ENCODE results near the gene TBC1D19. TPM values are rescaled to one million over a fixed set of nuclear protein-coding genes. Genes with fewer than 3 reads are reported as not detected.

TBC1D19 gene
- total and polyA plus RNA-seq, 2 donors (not counting 1 experiment from before 2014, with no cell fraction given) = 1.8 to 11.0 TPM

DNA sequence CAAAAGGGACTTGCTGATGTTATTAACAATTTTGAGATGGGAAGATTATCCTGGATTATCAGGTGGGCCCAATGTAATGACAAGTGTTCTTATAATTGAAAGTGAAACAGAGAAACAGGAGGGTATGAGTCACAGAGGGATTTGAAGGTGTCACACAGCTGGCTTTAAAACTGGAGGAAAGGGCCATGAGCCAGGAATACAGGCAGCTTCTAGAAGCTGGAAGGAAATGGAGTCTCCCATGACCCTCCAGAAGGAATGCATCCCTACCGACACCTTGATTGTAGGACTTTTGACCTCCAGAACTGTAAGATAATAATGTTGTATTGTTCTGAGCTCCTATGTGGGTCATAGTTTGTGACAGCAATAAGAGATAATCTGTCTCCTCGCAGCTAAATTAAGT, 178.8 kb downstream of the TBC1D19 start:
- no peaks in the 10 kb centered on the region for H3K27me3 Mint-ChIP-seq
- no peaks in the 10 kb centered on the region for H3K9me3 Mint-ChIP-seq (ENCODE audit: insufficient read depth)
- no CpG with 5 or more reads among the region's 2 CpGs for WGBS (ENCODE audit: insufficient coverage)

DNA sequence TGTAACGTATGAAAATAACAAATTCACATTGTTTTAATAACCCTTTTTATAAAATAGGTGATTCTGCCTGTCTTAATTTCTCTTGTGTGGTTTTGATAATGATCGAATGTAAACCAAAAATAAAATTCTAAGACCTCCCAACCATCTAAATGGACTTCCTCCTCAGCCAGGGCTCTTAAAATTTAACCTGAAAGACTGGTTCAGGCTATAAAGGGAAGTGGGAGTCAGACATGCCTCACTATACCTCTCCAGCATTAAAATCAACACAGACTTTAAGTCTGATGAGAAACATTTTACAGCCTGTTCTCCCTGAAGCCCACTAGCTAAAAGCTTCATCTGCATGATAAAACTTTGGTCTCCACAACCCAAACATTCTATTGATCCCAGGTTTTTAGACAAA, 179.2 kb downstream of the TBC1D19 start:
- H3K4me2 ChIP-seq (replicated peaks; ENCODE audit: low read depth, low read length, poor library complexity, severe bottlenecking) = no peak overlapping the region
- peaks cover 3% of the 10 kb centered on the region for H3K4me1 Mint-ChIP-seq
- DNase-seq (no peak), ATAC-seq (ENCODE audit: low read depth) (no peak)
- no peak overlapping the region for H3K27ac ChIP-seq (ENCODE audit: low read length in 2 of 2)
- no peaks in the 10 kb centered on the region for H3K27me3 ChIP-seq (replicated peaks in 1 of 4; ENCODE audit: control extremely low read depth in 1 of 4, control insufficient read depth in 3 of 4, insufficient read depth in 4 of 4, low read length in 3 of 4)
- H3K4me1 ChIP-seq (ENCODE audit: control insufficient read depth in 2 of 2, insufficient read depth in 2 of 2, low read length in 2 of 2) = no peaks in the 10 kb centered on the region
- WGBS (ENCODE audit: insufficient coverage) = no CpG with 5 or more reads among the region's 2 CpGs
- TF ChIP-seq, protein P1, sequence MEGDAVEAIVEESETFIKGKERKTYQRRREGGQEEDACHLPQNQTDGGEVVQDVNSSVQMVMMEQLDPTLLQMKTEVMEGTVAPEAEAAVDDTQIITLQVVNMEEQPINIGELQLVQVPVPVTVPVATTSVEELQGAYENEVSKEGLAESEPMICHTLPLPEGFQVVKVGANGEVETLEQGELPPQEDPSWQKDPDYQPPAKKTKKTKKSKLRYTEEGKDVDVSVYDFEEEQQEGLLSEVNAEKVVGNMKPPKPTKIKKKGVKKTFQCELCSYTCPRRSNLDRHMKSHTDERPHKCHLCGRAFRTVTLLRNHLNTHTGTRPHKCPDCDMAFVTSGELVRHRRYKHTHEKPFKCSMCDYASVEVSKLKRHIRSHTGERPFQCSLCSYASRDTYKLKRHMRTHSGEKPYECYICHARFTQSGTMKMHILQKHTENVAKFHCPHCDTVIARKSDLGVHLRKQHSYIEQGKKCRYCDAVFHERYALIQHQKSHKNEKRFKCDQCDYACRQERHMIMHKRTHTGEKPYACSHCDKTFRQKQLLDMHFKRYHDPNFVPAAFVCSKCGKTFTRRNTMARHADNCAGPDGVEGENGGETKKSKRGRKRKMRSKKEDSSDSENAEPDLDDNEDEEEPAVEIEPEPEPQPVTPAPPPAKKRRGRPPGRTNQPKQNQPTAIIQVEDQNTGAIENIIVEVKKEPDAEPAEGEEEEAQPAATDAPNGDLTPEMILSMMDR (IDR thresholded peaks at IDR 0.05) = no peak
- no peak for TF ChIP-seq EZH2 (IDR thresholded peaks at IDR 0.05; ENCODE audit: borderline replicate concordance, insufficient read depth, low read depth, low read length, poor library complexity, severe bottlenecking)
- H3K4me3 ChIP-seq (ENCODE audit: control extremely low read depth in 1 of 5, extremely low read depth in 1 of 5, insufficient read depth in 1 of 5, low read depth in 2 of 5, low read length in 4 of 5) = no peak overlapping the region
- no peaks in the 10 kb centered on the region for H4K20me1 ChIP-seq (ENCODE audit: control insufficient read depth, insufficient read depth, low read length, poor library complexity, severe bottlenecking)
- H2AFZ ChIP-seq (ENCODE audit: insufficient read depth, low read depth, low read length, poor library complexity, severe bottlenecking) = no peak overlapping the region
- H3K9me3 ChIP-seq (ENCODE audit: control extremely low read depth in 1 of 3, control insufficient read depth in 2 of 3, insufficient read depth in 1 of 3, low read length in 2 of 3) = no peaks in the 10 kb centered on the region
- no peaks in the 10 kb centered on the region for H3K27me3 Mint-ChIP-seq
- intact Hi-C loops (cut with micrococcal nuclease) = no loop called here
- H3K79me2 ChIP-seq (ENCODE audit: control insufficient read depth, insufficient read depth, low read length) = no peaks in the 10 kb centered on the region
- ChIA-PET POLR2A (no interaction called here), CTCF (no interaction called here)
- H3K4me3 Mint-ChIP-seq = no peak overlapping the region
- no peaks in the 10 kb centered on the region for H3K9me3 Mint-ChIP-seq (ENCODE audit: insufficient read depth)
- no peak overlapping the region for H3K9ac ChIP-seq (ENCODE audit: low read length)
- H3K27ac Mint-ChIP-seq = no peak overlapping the region
- H3K36me3 ChIP-seq (replicated peaks in 1 of 2; ENCODE audit: control extremely low read depth in 1 of 2, control insufficient read depth in 1 of 2, extremely low read depth in 1 of 2, insufficient read depth in 2 of 2, low read length in 1 of 2) = no peaks in the 10 kb centered on the region

More for the DNA sequence above, 178.8 kb downstream of the TBC1D19 start:
- no peak for ATAC-seq (ENCODE audit: low read depth)
- Mint-ChIP-seq H3K4me1 (peaks cover 3% of the 10 kb centered on the region), H3K27ac (no peak overlapping the region), H3K4me3 (no peak overlapping the region)
- Histone ChIP-seq H4K20me1 (ENCODE audit: control insufficient read depth, insufficient read depth, low read length, poor library complexity, severe bottlenecking) (no peaks in the 10 kb centered on the region), H3K9ac (ENCODE audit: low read length) (no peak overlapping the region), H3K36me3 (replicated peaks in 1 of 2; ENCODE audit: control extremely low read depth in 1 of 2, control insufficient read depth in 1 of 2, extremely low read depth in 1 of 2, insufficient read depth in 2 of 2, low read length in 1 of 2) (no peaks in the 10 kb centered on the region), H3K27me3 (replicated peaks in 1 of 4; ENCODE audit: control extremely low read depth in 1 of 4, control insufficient read depth in 3 of 4, insufficient read depth in 4 of 4, low read length in 3 of 4) (no peaks in the 10 kb centered on the region), H3K27ac (ENCODE audit: low read length in 2 of 2) (no peak overlapping the region), H3K4me2 (replicated peaks; ENCODE audit: low read depth, low read length, poor library complexity, severe bottlenecking) (no peak overlapping the region), H3K79me2 (ENCODE audit: control insufficient read depth, insufficient read depth, low read length) (no peaks in the 10 kb centered on the region), H3K4me1 (ENCODE audit: control insufficient read depth in 2 of 2, insufficient read depth in 2 of 2, low read length in 2 of 2) (no peaks in the 10 kb centered on the region), H3K4me3 (ENCODE audit: control extremely low read depth in 1 of 5, extremely low read depth in 1 of 5, insufficient read depth in 1 of 5, low read depth in 2 of 5, low read length in 4 of 5) (no peak overlapping the region), H3K9me3 (ENCODE audit: control extremely low read depth in 1 of 3, control insufficient read depth in 2 of 3, insufficient read depth in 1 of 3, low read length in 2 of 3) (no peaks in the 10 kb centered on the region), H2AFZ (ENCODE audit: insufficient read depth, low read depth, low read length, poor library complexity, severe bottlenecking) (no peak overlapping the region)
- POLR2A ChIA-PET = no interaction called here
- no peak for DNase-seq
- CTCF ChIA-PET = no interaction called here
- no peak for TF ChIP-seq EZH2 (IDR thresholded peaks at IDR 0.05; ENCODE audit: borderline replicate concordance, insufficient read depth, low read depth, low read length, poor library complexity, severe bottlenecking)
- TF ChIP-seq, protein P1 (IDR thresholded peaks at IDR 0.05) = no peak
- intact Hi-C loops (cut with micrococcal nuclease) = no loop called here
